GM10266 (cell line): ENCODE data around the gene MS4A8.
"Not testable (repeated sequence)": the region's sequence is repeated elsewhere in the genome, so short reads cannot be mapped to it uniquely, and the experiment has no call there.

Experiments used
- DNase-seq: peaks from one replicate; pipeline ENCODE4 v3.0.0; 2012; ENCODE audit errors: extremely low spot score
- TF ChIP-seq, protein P1 (sequence below): IDR thresholded peaks from 2 replicates; pipeline ENCODE4 v1.5.1; 2012; ENCODE audit warnings: mild to moderate bottlenecking, low read depth; ENCODE audit not compliant: control insufficient read depth, insufficient read depth; ENCODE audit errors: missing control alignments

The MS4A8 gene

GRCh38 chr11:60699284-60699691 lies at the start of gene MS4A8:
MS4A8 (plus strand) TSS chr11:60699612; CDS start chr11:60700861, 1,249 bp downstream.
- no peak for DNase-seq
- TF ChIP-seq, protein P1, sequence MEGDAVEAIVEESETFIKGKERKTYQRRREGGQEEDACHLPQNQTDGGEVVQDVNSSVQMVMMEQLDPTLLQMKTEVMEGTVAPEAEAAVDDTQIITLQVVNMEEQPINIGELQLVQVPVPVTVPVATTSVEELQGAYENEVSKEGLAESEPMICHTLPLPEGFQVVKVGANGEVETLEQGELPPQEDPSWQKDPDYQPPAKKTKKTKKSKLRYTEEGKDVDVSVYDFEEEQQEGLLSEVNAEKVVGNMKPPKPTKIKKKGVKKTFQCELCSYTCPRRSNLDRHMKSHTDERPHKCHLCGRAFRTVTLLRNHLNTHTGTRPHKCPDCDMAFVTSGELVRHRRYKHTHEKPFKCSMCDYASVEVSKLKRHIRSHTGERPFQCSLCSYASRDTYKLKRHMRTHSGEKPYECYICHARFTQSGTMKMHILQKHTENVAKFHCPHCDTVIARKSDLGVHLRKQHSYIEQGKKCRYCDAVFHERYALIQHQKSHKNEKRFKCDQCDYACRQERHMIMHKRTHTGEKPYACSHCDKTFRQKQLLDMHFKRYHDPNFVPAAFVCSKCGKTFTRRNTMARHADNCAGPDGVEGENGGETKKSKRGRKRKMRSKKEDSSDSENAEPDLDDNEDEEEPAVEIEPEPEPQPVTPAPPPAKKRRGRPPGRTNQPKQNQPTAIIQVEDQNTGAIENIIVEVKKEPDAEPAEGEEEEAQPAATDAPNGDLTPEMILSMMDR, result no peak

GRCh38 chr11:60657888-60658287 lies 41.5 kb upstream of the MS4A8 start:
- TF ChIP-seq, protein P1, result peak; percentile 11
- no peak for DNase-seq

DNA sequence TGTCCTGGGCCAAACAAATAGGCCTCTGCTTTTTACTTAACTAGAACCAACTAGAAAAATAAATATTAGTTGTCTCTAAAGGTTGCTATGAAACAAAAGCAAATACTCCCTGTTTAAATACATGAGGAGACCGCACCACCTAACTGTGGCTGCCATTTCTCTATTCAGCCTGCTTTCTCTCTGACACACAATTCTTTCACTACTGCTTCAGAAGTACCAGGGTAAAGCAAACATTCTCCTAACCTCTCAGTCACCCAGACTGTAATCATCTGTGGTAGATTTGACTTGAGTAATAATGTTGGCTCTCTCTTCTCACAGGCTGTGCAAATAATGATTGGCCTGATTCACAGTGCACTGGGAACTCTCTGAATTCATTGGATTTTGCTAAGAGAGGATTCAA lies 41.0 kb upstream of the MS4A8 start:
- no peak for DNase-seq

DNA sequence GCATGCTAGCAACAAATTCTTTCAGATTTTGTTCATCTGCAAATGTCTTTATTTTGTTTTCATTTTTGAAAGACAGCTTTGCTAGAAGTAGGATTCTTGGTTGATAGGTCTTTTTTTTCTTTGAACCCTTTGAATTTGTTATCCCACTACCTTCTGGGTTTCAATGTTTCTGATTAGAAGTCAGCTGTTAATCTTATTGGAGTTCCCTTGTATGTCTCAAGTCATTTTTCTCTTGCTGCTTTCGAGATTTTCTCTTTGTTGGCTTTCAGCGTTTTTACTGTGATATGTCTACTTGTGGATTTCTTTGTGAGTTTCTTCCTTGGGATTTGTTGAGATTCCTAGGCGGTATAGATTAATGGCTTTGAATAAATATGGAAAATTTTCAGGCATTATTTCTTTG lies 27.2 kb upstream of the MS4A8 start:
- DNase-seq, result no peak
- TF ChIP-seq, protein P1, result no peak

More for the DNA sequence above, 41.0 kb upstream of the MS4A8 start:
- TF ChIP-seq, protein P1, result no peak

DNA sequence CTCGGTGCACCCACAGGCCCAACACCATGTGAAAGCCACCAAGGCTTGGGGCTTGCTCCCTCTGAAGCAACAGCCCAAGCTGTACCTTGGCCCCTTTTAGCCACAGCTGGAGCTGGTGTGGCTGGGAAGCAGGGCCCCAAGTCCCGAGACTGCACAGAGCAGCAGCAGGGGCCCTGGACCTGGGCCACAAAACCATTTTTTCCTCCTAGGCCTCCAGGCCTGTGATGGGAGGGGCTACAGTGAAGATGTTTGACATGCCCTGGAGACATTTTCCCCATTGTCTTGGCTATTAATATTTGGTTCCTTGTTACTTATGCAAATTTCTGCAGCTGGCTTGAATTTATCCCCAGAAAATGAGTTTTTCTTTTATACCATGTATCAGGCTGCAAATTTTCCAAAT lies 21.2 kb upstream of the MS4A8 start:
- DNase-seq, result not testable (repeated sequence)

DNA sequence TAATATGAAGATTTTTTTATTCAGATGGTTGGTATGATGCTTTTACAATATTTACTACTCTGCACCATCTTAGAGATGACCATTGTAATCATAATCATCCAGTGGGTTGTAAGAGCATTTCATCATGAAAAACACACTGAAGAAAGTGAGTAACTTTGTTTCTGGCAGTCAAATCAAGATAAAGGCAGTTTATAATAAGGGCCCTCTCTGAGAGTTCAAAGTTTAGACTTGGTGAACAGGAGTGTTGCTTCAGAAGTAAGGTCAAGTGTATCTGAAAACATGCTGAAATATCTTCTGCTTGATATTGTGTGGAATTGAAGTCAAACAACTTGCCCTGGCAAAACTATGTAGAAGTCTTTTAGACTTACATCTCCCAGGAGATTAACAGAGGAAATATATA lies 19.5 kb upstream of the MS4A8 start:
- TF ChIP-seq, protein P1, result no peak
- DNase-seq, result no peak

- TF ChIP-seq, protein P1, result no peak
- DNase-seq, result no peak
These were observed 18.8 kb upstream of the MS4A8 start for GRCh38 chr11:60680455-60681119.

GRCh38 chr11:60684541-60684848 lies 14.9 kb upstream of the MS4A8 start:
- not testable (repeated sequence) for DNase-seq
